ENCODE results near the gene FAM228A. TPM values are rescaled to one million over a fixed set of nuclear protein-coding genes. Genes with fewer than 3 reads are reported as not detected.
A peak's percentile ranks its signal among the peaks of the same experiment; 100 is the strongest.

FAM228A gene
- total RNA-seq, 2 donors from 2014 or later, result 0.17 to 0.52 TPM

GRCh38 chr2:24220554-24221291, 45.9 kb downstream of the FAM228A start:
- no peaks in the 10 kb centered on the region for H3K27me3 Mint-ChIP-seq
- H3K27ac Mint-ChIP-seq, result no peak overlapping the region
- peaks cover 8% of the 10 kb centered on the region for H3K36me3 Mint-ChIP-seq (ENCODE audit: low read depth)
- DNase-seq (no peak), ATAC-seq (no peak)
- H3K4me1 Mint-ChIP-seq, result peaks cover 6% of the 10 kb centered on the region
- peak overlapping the region; percentile 59 for H3K4me3 Mint-ChIP-seq
- H3K9me3 ChIP-seq (ENCODE audit: control insufficient read depth, low read length, poor library complexity, severe bottlenecking), result no peaks in the 10 kb centered on the region

- Mint-ChIP-seq H3K36me3 (ENCODE audit: low read depth) (peaks cover 4% of the 10 kb centered on the region), H3K27ac (no peak overlapping the region), H3K27me3 (no peaks in the 10 kb centered on the region), H3K4me1 (peaks cover 4% of the 10 kb centered on the region), H3K4me3 (no peak overlapping the region)
- ATAC-seq (no peak), DNase-seq (no peak)
- no peaks in the 10 kb centered on the region for H3K9me3 ChIP-seq (ENCODE audit: control insufficient read depth, low read length, poor library complexity, severe bottlenecking)
Measured at GRCh38 chr2:24221343-24222050, 46.6 kb downstream of the FAM228A start.

GRCh38 chr2:24222946-24223345, 48.1 kb downstream of the FAM228A start:
- no peak overlapping the region for H3K27ac Mint-ChIP-seq

GRCh38 chr2:24225499-24226242, 50.8 kb downstream of the FAM228A start:
- Mint-ChIP-seq H3K4me3 (no peak overlapping the region), H3K27ac (no peak overlapping the region), H3K36me3 (ENCODE audit: low read depth) (peaks cover 13% of the 10 kb centered on the region), H3K27me3 (no peaks in the 10 kb centered on the region), H3K4me1 (peaks cover 9% of the 10 kb centered on the region)
- no peaks in the 10 kb centered on the region for H3K9me3 ChIP-seq (ENCODE audit: control insufficient read depth, low read length, poor library complexity, severe bottlenecking)
- ATAC-seq, result no peak
- DNase-seq, result no peak

More at GRCh38 chr2:24222946-24223345, 48.1 kb downstream of the FAM228A start:
- DNase-seq (no peak), ATAC-seq (no peak)
- Mint-ChIP-seq H3K36me3 (ENCODE audit: low read depth) (peaks cover 7% of the 10 kb centered on the region), H3K4me1 (peaks cover 6% of the 10 kb centered on the region), H3K4me3 (no peak overlapping the region), H3K27me3 (no peaks in the 10 kb centered on the region)
- no peaks in the 10 kb centered on the region for H3K9me3 ChIP-seq (ENCODE audit: control insufficient read depth, low read length, poor library complexity, severe bottlenecking)

- no peaks in the 10 kb centered on the region for H3K9me3 ChIP-seq (ENCODE audit: control insufficient read depth, low read length, poor library complexity, severe bottlenecking)
- H3K4me1 Mint-ChIP-seq, result peaks cover 9% of the 10 kb centered on the region
- no peak overlapping the region for H3K4me3 Mint-ChIP-seq
- DNase-seq, result no peak
- H3K36me3 Mint-ChIP-seq (ENCODE audit: low read depth), result peaks cover 13% of the 10 kb centered on the region
- no peak overlapping the region for H3K27ac Mint-ChIP-seq
- no peak for ATAC-seq
- no peaks in the 10 kb centered on the region for H3K27me3 Mint-ChIP-seq
Measured at GRCh38 chr2:24228470-24228869, 53.6 kb downstream of the FAM228A start.

GRCh38 chr2:24231461-24231881, 56.6 kb downstream of the FAM228A start:
- no peaks in the 10 kb centered on the region for H3K27me3 Mint-ChIP-seq
- peaks cover 10% of the 10 kb centered on the region for H3K36me3 Mint-ChIP-seq (ENCODE audit: low read depth)
- H3K4me3 Mint-ChIP-seq, result no peak overlapping the region
- no peaks in the 10 kb centered on the region for H3K9me3 ChIP-seq (ENCODE audit: control insufficient read depth, low read length, poor library complexity, severe bottlenecking)
- peaks cover 9% of the 10 kb centered on the region for H3K4me1 Mint-ChIP-seq
- ATAC-seq (no peak), DNase-seq (no peak)
- H3K27ac Mint-ChIP-seq, result no peak overlapping the region

- no peak overlapping the region for H3K4me3 Mint-ChIP-seq
- ATAC-seq, result no peak
- H3K9me3 ChIP-seq (ENCODE audit: control insufficient read depth, low read length, poor library complexity, severe bottlenecking), result no peaks in the 10 kb centered on the region
- DNase-seq, result no peak
- H3K36me3 Mint-ChIP-seq (ENCODE audit: low read depth), result peaks cover 9% of the 10 kb centered on the region
- peak overlapping the region; percentile 68 for H3K27ac Mint-ChIP-seq
- peaks cover 12% of the 10 kb centered on the region for H3K4me1 Mint-ChIP-seq
- H3K27me3 Mint-ChIP-seq, result no peaks in the 10 kb centered on the region
Measured at GRCh38 chr2:24233321-24233720, 58.5 kb downstream of the FAM228A start.

- H3K27ac Mint-ChIP-seq, result peak overlapping the region; percentile 16
- H3K9me3 ChIP-seq (ENCODE audit: control insufficient read depth, low read length, poor library complexity, severe bottlenecking), result no peaks in the 10 kb centered on the region
- no peaks in the 10 kb centered on the region for H3K27me3 Mint-ChIP-seq
- no peak overlapping the region for H3K4me3 Mint-ChIP-seq
- peaks cover 10% of the 10 kb centered on the region for H3K4me1 Mint-ChIP-seq
- peaks cover 8% of the 10 kb centered on the region for H3K36me3 Mint-ChIP-seq (ENCODE audit: low read depth)
- no peak for ATAC-seq
- DNase-seq, result no peak
Measured at GRCh38 chr2:24237313-24237712, 62.5 kb downstream of the FAM228A start.

- Mint-ChIP-seq H3K36me3 (ENCODE audit: low read depth) (peaks cover 8% of the 10 kb centered on the region), H3K27ac (peak overlapping the region; percentile 16)
- DNase-seq, result no peak
Measured at GRCh38 chr2:24238158-24238557, 63.3 kb downstream of the FAM228A start.

GRCh38 chr2:24239553-24239952, 64.7 kb downstream of the FAM228A start:
- H3K9me3 ChIP-seq (ENCODE audit: control insufficient read depth, low read length, poor library complexity, severe bottlenecking), result no peaks in the 10 kb centered on the region
- ATAC-seq (no peak), DNase-seq (no peak)
- H3K27me3 Mint-ChIP-seq, result no peaks in the 10 kb centered on the region
- no peak overlapping the region for H3K27ac Mint-ChIP-seq
- peaks cover 10% of the 10 kb centered on the region for H3K4me1 Mint-ChIP-seq
- H3K4me3 Mint-ChIP-seq, result no peak overlapping the region
- peaks cover 8% of the 10 kb centered on the region for H3K36me3 Mint-ChIP-seq (ENCODE audit: low read depth)

More at GRCh38 chr2:24238158-24238557, 63.3 kb downstream of the FAM228A start:
- H3K4me1 Mint-ChIP-seq, result peaks cover 10% of the 10 kb centered on the region
- H3K4me3 Mint-ChIP-seq, result no peak overlapping the region
- H3K9me3 ChIP-seq (ENCODE audit: control insufficient read depth, low read length, poor library complexity, severe bottlenecking), result no peaks in the 10 kb centered on the region
- ATAC-seq, result no peak
- H3K27me3 Mint-ChIP-seq, result no peaks in the 10 kb centered on the region

Other genes with a start within 250 kb of the FAM228A start
- gene ATAD2B, start 247.9 kb upstream of the FAM228A start, total RNA-seq, result 10 to 100 TPM; 48.3 to 52.3 TPM
- 10 to 100 TPM; 12.0 to 13.9 TPM for gene UBXN2A, start 234.6 kb upstream of the FAM228A start, total RNA-seq
- 1 to 10 TPM in 1 of 2 donors, under 1 TPM in 1; 0.27 to 4.9 TPM for gene MFSD2B, start 165.0 kb upstream of the FAM228A start, total RNA-seq
- 1 to 10 TPM; 3.4 to 3.7 TPM for gene WDCP, start 127.7 kb upstream of the FAM228A start, total RNA-seq
- gene FKBP1B, start 125.3 kb upstream of the FAM228A start, total RNA-seq, result 1 to 10 TPM in 1 of 2 donors, under 1 TPM in 1; 0.27 to 2.6 TPM
- 10 to 100 TPM; 48.8 to 51.5 TPM for gene SF3B6, start 98.7 kb upstream of the FAM228A start, total RNA-seq
- under 1 TPM; 0.17 to 0.34 TPM for gene TP53I3, start 90.2 kb upstream of the FAM228A start, total RNA-seq
- gene PFN4, start 51.7 kb upstream of the FAM228A start, total RNA-seq, result not detected
- gene FAM228B, start 51.6 kb upstream of the FAM228A start, total RNA-seq, result 10 to 100 TPM; 10.7 to 16.2 TPM
- 10 to 100 TPM; 90.5 to 95.5 TPM for gene ITSN2, start 185.5 kb downstream of the FAM228A start, total RNA-seq

Measured in T-helper 17 cell (primary cell).